ENCODE measurements around the gene RASA3.
A peak's percentile ranks its signal among the peaks of the same experiment; 100 is the strongest.

Gene RASA3

GRCh38 chr13:113952151-113952982 lies 180.1 kb downstream of the RASA3 start:
- TF ChIP-seq, protein P1, sequence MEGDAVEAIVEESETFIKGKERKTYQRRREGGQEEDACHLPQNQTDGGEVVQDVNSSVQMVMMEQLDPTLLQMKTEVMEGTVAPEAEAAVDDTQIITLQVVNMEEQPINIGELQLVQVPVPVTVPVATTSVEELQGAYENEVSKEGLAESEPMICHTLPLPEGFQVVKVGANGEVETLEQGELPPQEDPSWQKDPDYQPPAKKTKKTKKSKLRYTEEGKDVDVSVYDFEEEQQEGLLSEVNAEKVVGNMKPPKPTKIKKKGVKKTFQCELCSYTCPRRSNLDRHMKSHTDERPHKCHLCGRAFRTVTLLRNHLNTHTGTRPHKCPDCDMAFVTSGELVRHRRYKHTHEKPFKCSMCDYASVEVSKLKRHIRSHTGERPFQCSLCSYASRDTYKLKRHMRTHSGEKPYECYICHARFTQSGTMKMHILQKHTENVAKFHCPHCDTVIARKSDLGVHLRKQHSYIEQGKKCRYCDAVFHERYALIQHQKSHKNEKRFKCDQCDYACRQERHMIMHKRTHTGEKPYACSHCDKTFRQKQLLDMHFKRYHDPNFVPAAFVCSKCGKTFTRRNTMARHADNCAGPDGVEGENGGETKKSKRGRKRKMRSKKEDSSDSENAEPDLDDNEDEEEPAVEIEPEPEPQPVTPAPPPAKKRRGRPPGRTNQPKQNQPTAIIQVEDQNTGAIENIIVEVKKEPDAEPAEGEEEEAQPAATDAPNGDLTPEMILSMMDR (conservative IDR thresholded peaks at IDR 0.05; ENCODE audit: low read depth, low read length), result no peak
- H3K4me3 ChIP-seq (ENCODE audit: low read length), result no peak overlapping the region
- DNase-seq (ENCODE audit: low read depth), result no peak

DNA sequence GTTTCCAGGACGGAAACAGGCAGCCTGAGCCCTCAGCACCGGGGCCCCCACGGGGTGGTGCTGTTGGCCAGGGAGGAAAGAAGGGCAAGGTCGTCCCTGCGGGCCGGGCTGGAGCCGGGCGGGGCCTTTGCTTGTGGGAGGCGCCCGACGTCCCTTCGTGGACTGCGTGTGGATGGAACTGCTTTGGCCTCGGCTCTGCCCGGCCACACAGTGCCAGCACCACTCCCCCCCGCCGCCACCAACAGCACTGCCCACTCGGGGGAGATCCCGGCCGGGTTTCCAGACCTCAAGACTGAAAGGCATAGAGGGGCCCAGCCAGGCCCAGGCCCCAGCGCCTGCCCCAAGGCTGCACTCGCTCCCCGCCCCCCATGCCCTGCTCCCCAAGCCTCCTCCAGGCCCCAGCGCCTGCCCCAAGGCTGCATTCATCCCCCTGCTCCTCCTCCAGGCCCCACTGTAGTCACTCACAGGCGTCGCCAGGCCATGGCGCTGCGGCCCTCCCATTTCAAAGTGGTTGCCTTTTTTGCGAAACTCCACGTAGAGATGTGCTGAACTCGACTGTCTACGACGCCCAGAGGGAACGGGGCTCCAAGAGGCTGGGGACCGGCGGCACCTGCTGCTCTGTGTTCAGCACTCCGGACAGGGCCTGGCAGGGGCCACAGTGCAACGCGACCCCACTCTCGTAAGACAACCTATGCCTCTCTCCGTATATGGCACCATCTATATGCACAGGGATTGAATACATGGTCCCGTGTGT lies 181.0 kb downstream of the RASA3 start:
- H3K4me3 ChIP-seq (ENCODE audit: low read length), result no peak overlapping the region
- DNase-seq (ENCODE audit: low read depth), result no peak

GRCh38 chr13:113950451-113951245 lies 181.8 kb downstream of the RASA3 start:
- TF ChIP-seq, protein P1 (conservative IDR thresholded peaks at IDR 0.05; ENCODE audit: low read depth, low read length), result no peak
- DNase-seq (ENCODE audit: low read depth), result no peak
- no peak overlapping the region for H3K4me3 ChIP-seq (ENCODE audit: low read length)

More for the DNA sequence above, 181.0 kb downstream of the RASA3 start:
- TF ChIP-seq, protein P1 (conservative IDR thresholded peaks at IDR 0.05; ENCODE audit: low read depth, low read length), result peak; percentile 82

DNA sequence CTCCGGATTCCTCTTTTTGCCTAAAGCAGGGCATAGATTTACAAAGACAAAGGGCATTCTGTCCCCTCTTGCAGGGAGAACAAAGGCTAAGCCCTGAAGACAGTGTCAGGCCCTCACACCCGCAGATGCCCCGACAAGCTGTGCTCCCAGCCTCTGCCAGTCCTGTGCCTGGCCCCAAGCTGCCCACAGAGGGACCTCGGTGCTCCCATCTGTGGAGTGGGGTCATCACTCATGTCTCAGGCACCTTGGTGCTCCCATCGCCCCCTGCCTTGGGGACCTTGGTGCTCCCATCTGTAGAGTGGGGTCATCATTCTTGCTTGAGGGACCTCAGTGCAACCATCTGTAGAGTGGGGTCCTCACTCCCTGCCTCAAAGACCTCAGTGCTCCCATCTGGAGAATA lies 182.9 kb downstream of the RASA3 start:
- TF ChIP-seq, protein P1 (conservative IDR thresholded peaks at IDR 0.05; ENCODE audit: low read depth, low read length), result no peak
- H3K4me3 ChIP-seq (ENCODE audit: low read length), result no peak overlapping the region
- no peak for DNase-seq (ENCODE audit: low read depth)

GRCh38 chr13:113948034-113948742 lies 184.2 kb downstream of the RASA3 start:
- TF ChIP-seq, protein P1 (conservative IDR thresholded peaks at IDR 0.05; ENCODE audit: low read depth, low read length), result no peak
- DNase-seq (ENCODE audit: low read depth), result no peak
- H3K4me3 ChIP-seq (ENCODE audit: low read length), result no peak overlapping the region

DNA sequence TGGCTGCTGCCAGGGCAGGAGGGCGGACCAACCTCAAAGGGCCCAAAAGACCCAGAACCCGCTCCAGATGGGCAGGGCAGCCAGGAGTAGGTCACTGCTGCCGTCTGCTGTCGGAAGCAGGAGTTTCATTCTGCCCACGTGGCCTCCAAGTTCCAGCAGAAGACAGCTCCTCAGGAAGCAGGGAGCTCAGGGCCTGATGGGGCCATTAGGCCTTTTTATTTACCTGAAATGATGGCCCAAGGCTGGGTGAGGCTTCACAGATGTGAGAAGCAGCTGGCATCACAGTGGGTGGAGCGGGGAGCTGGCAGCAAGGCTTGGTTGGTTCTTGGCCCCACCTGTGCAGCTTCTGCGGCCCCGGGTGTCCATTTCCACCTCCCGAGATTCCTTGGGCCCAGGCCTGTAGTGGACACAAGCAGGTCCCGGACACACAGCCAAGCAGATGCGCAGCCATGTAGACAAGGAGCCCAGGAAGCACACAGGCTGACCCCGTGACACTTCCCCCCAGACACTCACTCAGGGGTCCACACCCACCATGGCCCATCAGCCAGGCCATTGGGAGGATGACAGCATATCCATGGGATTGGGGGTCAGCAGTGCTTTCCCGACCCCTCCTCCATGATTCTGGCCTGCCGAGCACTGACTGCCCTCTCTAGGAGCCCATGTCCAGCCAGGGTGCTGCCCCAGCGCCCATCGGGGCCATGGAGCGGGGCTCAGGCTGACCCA lies 185.0 kb downstream of the RASA3 start:
- DNase-seq (ENCODE audit: low read depth), result no peak
- TF ChIP-seq, protein P1 (conservative IDR thresholded peaks at IDR 0.05; ENCODE audit: low read depth, low read length), result peak; percentile 69
- no peak overlapping the region for H3K4me3 ChIP-seq (ENCODE audit: low read length)

Measured in retinal pigment epithelial cell (primary cell).